Endothelial cell of umbilical vein (primary cell): ENCODE results near the gene NPTN. TPM values are rescaled to one million over a fixed set of nuclear protein-coding genes. Genes with fewer than 3 reads are reported as not detected.

Experiments used
- polyA plus RNA-seq, 4 experiments: library from polyadenylated mRNA; depleted of rRNA in 3 of 4; stranded (reverse) in 3 of 4; unstranded in 1 of 4; fragments of >200 nt; gene quantifications; 2 replicates each; pipeline versions ENCODE4 v1.2.1 to v1.2.3, GENCODE V29; 2011 to 2012; ENCODE audit warnings: missing spikeins in 1 of 4
- total RNA-seq: library from RNA; stranded (reverse); gene quantifications from 2 replicates; pipeline ENCODE4 v1.2.3, GENCODE V29; 2021

Gene NPTN
- total and polyA plus RNA-seq, 2 donors (not counting 3 experiments of a cell fraction or from before 2014, with no cell fraction given) = 77.4 to 81.3 TPM

Other genes starting within 250 kb of the NPTN start
- not detected in 2 replicates for gene REC114, start 190.2 kb downstream of the NPTN start, total RNA-seq
- gene REC114, start 190.2 kb downstream of the NPTN start, polyA plus RNA-seq = not detected in 2 replicates
- 85.6 and 85.7 TPM in 2 replicates for gene CD276, start 51.0 kb upstream of the NPTN start, total RNA-seq
- 73.6 and 85.4 TPM in 2 replicates for gene CD276, start 51.0 kb upstream of the NPTN start, polyA plus RNA-seq
- gene INSYN1, start 120.0 kb upstream of the NPTN start, total RNA-seq = 0.58 TPM in 1 of 2 replicates, not detected in the other
- 0.18 and 0.29 TPM in 2 replicates for gene INSYN1, start 120.0 kb upstream of the NPTN start, polyA plus RNA-seq
- gene TBC1D21, start 240.2 kb upstream of the NPTN start, total RNA-seq = not detected in 2 replicates
- gene TBC1D21, start 240.2 kb upstream of the NPTN start, polyA plus RNA-seq = not detected in 2 replicates